A549 treated with CpdA at 1 μM for 4 hours (cell line): ENCODE results near the gene SULT1C2. TPM values are rescaled to one million over a fixed set of nuclear protein-coding genes. Genes with fewer than 3 reads are reported as not detected.

ENCODE experiments used
- total RNA-seq: library from RNA; stranded (reverse); fragments of 200-300 nt; extraction: Qiagen RNA extraction; gene quantifications from 5 replicates; pipeline ENCODE4 v1.2.3, GENCODE V29; 2022; ENCODE audit warnings: low read depth

The SULT1C2 gene
- 0.39 to 1.3 TPM (median 0.42 TPM) in 5 replicates for total RNA-seq

GRCh38 chr2:108288534-108289106 is at the start of gene SULT1C2:
Gene SULT1C2, plus strand, starts transcription at chr2:108288895. Its CDS starts 4,773 bp downstream, at chr2:108293668.

GRCh38 chr2:108239786-108240185 is 48.9 kb upstream of the SULT1C2 start, which contains the start of gene SULT1C3:
Gene SULT1C3, plus strand, starts transcription at chr2:108239968. Its CDS starts 7,227 bp downstream, at chr2:108247195.

Other genes starting within 250 kb of the SULT1C2 start
- gene SULT1C3, start 48.9 kb upstream of the SULT1C2 start, total RNA-seq, result not detected in 5 replicates
- gene SULT1C4, start 89.1 kb downstream of the SULT1C2 start, total RNA-seq, result 0.02 TPM in 1 of 5 replicates, not detected in the others
- 10.9 to 16.1 TPM (median 13.7 TPM) in 5 replicates for gene GCC2, start 160.3 kb downstream of the SULT1C2 start, total RNA-seq
- 36.3 to 64.0 TPM (median 56.3 TPM) in 5 replicates for gene LIMS1, start 245.6 kb downstream of the SULT1C2 start, total RNA-seq